SK-N-SH (cell line): ENCODE measurements around the gene PYDC1. TPM values are rescaled to one million over a fixed set of nuclear protein-coding genes. Genes with fewer than 3 reads are reported as not detected.

Source experiments
- CTCF ChIA-PET: fragments of 300-600, 350-600 bp; formaldehyde crosslinking; extraction: SDS; loops from one replicate; lab custom pipeline; 2021; lab: Yijun Ruan, JAX
- POLR2A ChIA-PET: fragments of 350-600 bp; sonication (Branson Sonifier 250); formaldehyde crosslinking; extraction: SDS; loops from one replicate; lab custom pipeline; 2020; ENCODE audit warnings: antibody characterized with exemption, inconsistent platforms; lab: Yijun Ruan, JAX
- DNase-seq: peaks from one replicate; pipeline ENCODE4 v3.0.0; 2012
- H2AFZ ChIP-seq: fragments of 200-600 bp; sonication (generic); 2 replicates; pipeline ENCODE4 v1.8.1; 2016; ENCODE audit warnings: antibody characterized with exemption, mild to moderate bottlenecking, low read depth
- H3F3A ChIP-seq: fragments of 200-600 bp; sonication (generic); replicated peaks from 2 replicates; pipeline ENCODE3; 2016; ENCODE audit warnings: antibody characterized with exemption, mild to moderate bottlenecking; ENCODE audit not compliant: insufficient read depth
- H3K27ac ChIP-seq, 2 experiments: fragments of 200-500 bp in 1 of 2; fragments of 200-600 bp in 1 of 2; sonication (Bioruptor generic) in 1 of 2; sonication (generic), shearing (Covaris generic) in 1 of 2; 2 replicates each; pipeline versions ENCODE4 v1.5.1 to v1.6.1; 2014 to 2016; ENCODE audit warnings: low read depth in 2 of 2, inconsistent platforms in 1 of 2, low read length in 1 of 2, mild to moderate bottlenecking in 1 of 2, mixed read lengths in 1 of 2
- H3K27me3 ChIP-seq: fragments of 200-600 bp; sonication (generic), shearing (Covaris generic); 2 replicates; pipeline ENCODE4 v1.6.1; 2016; ENCODE audit warnings: mixed run types; ENCODE audit not compliant: insufficient read depth
- H3K36me3 ChIP-seq, 2 experiments: fragments of 200-500 bp in 1 of 2; fragments of 200-600 bp in 1 of 2; sonication (Bioruptor generic) in 1 of 2; sonication (generic) in 1 of 2; replicated peaks in 1 of 2; 2 replicates each; pipeline versions ENCODE3 to v1.5.1; 2014 to 2016; ENCODE audit warnings: low read length in 1 of 2, mild to moderate bottlenecking in 1 of 2; ENCODE audit not compliant: insufficient read depth in 2 of 2, control insufficient read depth in 1 of 2
- H3K4me1 ChIP-seq, 2 experiments: fragments of 200-500 bp in 1 of 2; fragments of 200-600 bp in 1 of 2; sonication (Bioruptor generic) in 1 of 2; sonication (generic), shearing (Covaris generic) in 1 of 2; 2 replicates each; pipeline versions ENCODE4 v1.5.1 to v1.6.1; 2014 to 2016; ENCODE audit warnings: low read depth in 1 of 2, low read length in 1 of 2, mixed run types in 1 of 2; ENCODE audit not compliant: insufficient read depth in 2 of 2, control insufficient read depth in 1 of 2
- H3K4me2 ChIP-seq: fragments of 200-600 bp; sonication (generic), shearing (Covaris generic); 2 replicates; pipeline ENCODE4 v1.6.1; 2017; ENCODE audit warnings: mixed run types
- H3K4me3 ChIP-seq, 2 experiments: fragments of 200-500 bp in 1 of 2; fragments of 200-600 bp in 1 of 2; sonication (Bioruptor generic) in 1 of 2; sonication (generic), shearing (Covaris generic) in 1 of 2; 2 replicates each; pipeline versions ENCODE4 v1.5.1 to v1.8.1; 2014 to 2016; ENCODE audit warnings: low read depth in 2 of 2, inconsistent platforms in 1 of 2, low read length in 1 of 2, mild to moderate bottlenecking in 1 of 2, mixed read lengths in 1 of 2, moderate library complexity in 1 of 2
- H3K79me2 ChIP-seq: fragments of 200-600 bp; sonication (generic); 2 replicates; pipeline ENCODE4 v1.8.1; 2017; ENCODE audit warnings: mild to moderate bottlenecking; ENCODE audit not compliant: insufficient read depth
- H3K9ac ChIP-seq: fragments of 200-600 bp; sonication (generic); 2 replicates; pipeline ENCODE4 v1.6.1; 2017; ENCODE audit warnings: mixed run types
- H3K9me2 ChIP-seq: fragments of 200-600 bp; sonication (generic); 2 replicates; pipeline ENCODE4 v1.6.1; 2017; ENCODE audit warnings: mixed run types
- H3K9me3 ChIP-seq: fragments of 200-600 bp; sonication (generic); 2 replicates; pipeline ENCODE4 v1.6.1; 2017; ENCODE audit warnings: mixed run types, mild to moderate bottlenecking, moderate library complexity
- H4K20me1 ChIP-seq: fragments of 200-600 bp; sonication (generic); 2 replicates; pipeline ENCODE4 v1.6.1; 2017; ENCODE audit warnings: mild to moderate bottlenecking, mixed run types; ENCODE audit not compliant: insufficient read depth
- CHD2 ChIP-seq: fragments of 150-350 bp; IDR thresholded peaks from 2 replicates; pipeline ENCODE4 v1.6.1; 2018; ENCODE audit warnings: low read length; ENCODE audit not compliant: partially characterized antibody
- ELF1 ChIP-seq: IDR thresholded peaks from 2 replicates; pipeline ENCODE4 v1.4.0; 2012
- EZH2phosphoT487 ChIP-seq: fragments of 200-600 bp; sonication (generic); IDR thresholded peaks from 2 replicates; pipeline ENCODE4 v1.6.1; 2017; ENCODE audit warnings: low read depth, mixed run types, mild to moderate bottlenecking, antibody characterized with exemption, moderate library complexity, borderline replicate concordance
- FOSL2 ChIP-seq: IDR thresholded peaks from 2 replicates; pipeline ENCODE4 v1.4.0; 2012; ENCODE audit warnings: low read depth, mild to moderate bottlenecking, moderate library complexity, borderline replicate concordance
- FOXJ3 ChIP-seq: sonication (generic); formaldehyde crosslinking; IDR thresholded peaks from 2 replicates; pipeline ENCODE4 v1.5.1; 2020; ENCODE audit warnings: mild to moderate bottlenecking, missing genetic modification reagents
- FOXM1 ChIP-seq: IDR thresholded peaks from 2 replicates; pipeline ENCODE4 v1.4.0; 2012; ENCODE audit warnings: low read depth, mild to moderate bottlenecking
- GABPA ChIP-seq: IDR thresholded peaks from 2 replicates; pipeline ENCODE4 v1.4.0; 2012; ENCODE audit warnings: low read depth, mild to moderate bottlenecking
- GATA2 ChIP-seq: sonication (generic); formaldehyde crosslinking; IDR thresholded peaks from 2 replicates; pipeline ENCODE4 v1.5.0; 2020; ENCODE audit warnings: mild to moderate bottlenecking, missing genetic modification reagents
- JUND ChIP-seq: IDR thresholded peaks from 2 replicates; pipeline ENCODE4 v1.4.0; 2012
- MEF2A ChIP-seq: IDR thresholded peaks from 2 replicates; pipeline ENCODE4 v1.4.0; 2012; ENCODE audit warnings: low read depth, borderline replicate concordance
- MXI1 ChIP-seq: IDR thresholded peaks from 2 replicates; pipeline ENCODE4 v1.6.1; 2012; ENCODE audit warnings: mild to moderate bottlenecking, low read depth, low read length, improper control_type of control experiment
- NFIC ChIP-seq: IDR thresholded peaks from 2 replicates; pipeline ENCODE4 v1.4.0; 2012; ENCODE audit warnings: borderline replicate concordance
- NRF1 ChIP-seq: IDR thresholded peaks from 2 replicates; pipeline ENCODE4 v1.6.1; 2012; ENCODE audit warnings: low read depth, mild to moderate bottlenecking, low read length
- PBX3 ChIP-seq: IDR thresholded peaks from 2 replicates; pipeline ENCODE4; 2012
- POLR2AphosphoS5 ChIP-seq: IDR thresholded peaks from 2 replicates; pipeline ENCODE4 v1.6.1; 2012; ENCODE audit warnings: low read depth, low read length
- RAD21 ChIP-seq: IDR thresholded peaks from 2 replicates; pipeline ENCODE4 v1.6.1; 2012; ENCODE audit warnings: mild to moderate bottlenecking, low read length
- RCOR1 ChIP-seq: fragments of 150-350 bp; IDR thresholded peaks from 2 replicates; pipeline ENCODE4 v1.6.1; 2017; ENCODE audit warnings: antibody characterized with exemption, low read length
- REST ChIP-seq: IDR thresholded peaks from 2 replicates; pipeline ENCODE4 v1.6.1; 2012; ENCODE audit warnings: mild to moderate bottlenecking, low read depth, low read length, moderate library complexity
- RFX5 ChIP-seq: IDR thresholded peaks from 2 replicates; pipeline ENCODE4 v1.6.1; 2012; ENCODE audit warnings: mild to moderate bottlenecking, improper control_type of control experiment, low read length
- RXRA ChIP-seq: IDR thresholded peaks from 2 replicates; pipeline ENCODE4 v1.4.0; 2012; ENCODE audit warnings: low read depth, mild to moderate bottlenecking, borderline replicate concordance
- SIN3A ChIP-seq: IDR thresholded peaks from 2 replicates; pipeline ENCODE4 v1.6.1; 2012; ENCODE audit warnings: low read depth, mild to moderate bottlenecking, low read length, moderate library complexity, borderline replicate concordance
- SMC3 ChIP-seq: IDR thresholded peaks from 2 replicates; pipeline ENCODE4 v1.6.1; 2012; ENCODE audit warnings: low read depth, low read length, improper control_type of control experiment
- TAF1 ChIP-seq: IDR thresholded peaks from 2 replicates; pipeline ENCODE4 v1.6.1; 2012; ENCODE audit warnings: low read depth, mild to moderate bottlenecking, low read length, moderate library complexity, borderline replicate concordance
- TCF12 ChIP-seq: IDR thresholded peaks from 2 replicates; pipeline ENCODE4 v1.4.0; 2012
- TEAD4 ChIP-seq: IDR thresholded peaks from 2 replicates; pipeline ENCODE4 v1.4.0; 2012; ENCODE audit warnings: mild to moderate bottlenecking, borderline replicate concordance; ENCODE audit not compliant: insufficient read depth
- USF1 ChIP-seq: IDR thresholded peaks from 2 replicates; pipeline ENCODE4 v1.4.0; 2012; ENCODE audit warnings: low read depth, borderline replicate concordance
- USF2 ChIP-seq: fragments of 150-350 bp; IDR thresholded peaks from 2 replicates; pipeline ENCODE4 v1.6.1; 2017; ENCODE audit warnings: antibody characterized with exemption, low read length, low read depth, borderline replicate concordance
- WGBS: methylation state at CpG from one replicate; pipeline ENCODE4 v1.1.6; 2017; ENCODE audit warnings: low lambda C conversion rate; 5-methylcytosine and 5-hydroxymethylcytosine counted together
- polyA plus RNA-seq, 3 experiments: library from polyadenylated mRNA; depleted of rRNA; stranded (reverse); fragments of >200 nt; gene quantifications; 2 replicates each; pipeline ENCODE4 v1.2.3, GENCODE V29; 2012

PYDC1 gene
- polyA plus RNA-seq, 1 of the 3 experiments (the other 2 are of a cell fraction): not detected

GRCh38 chr16:31179747-31180459 lies 37.0 kb downstream of the PYDC1 start, which contains the start of gene FUS:
TSS of gene FUS (plus strand) at chr16:31180139. CDS start at chr16:31180215, 76 bp downstream.
- Histone ChIP-seq H3K9me2 (no peaks in the 10 kb centered on the region), H3K79me2 (peaks cover 57% of the 10 kb centered on the region), H3K9me3 (no peaks in the 10 kb centered on the region), H3K4me1 (peaks cover 9 to 15% of the 10 kb centered on the region in 2 experiments; a peak in 2 of 4 replicates), H3K27ac (peak within 1 kb of the TSS; percentile 95), H2AFZ (peak within 1 kb of the TSS; percentile 92), H3K27me3 (no peaks in the 10 kb centered on the region), H4K20me1 (peaks cover 44% of the 10 kb centered on the region), H3K36me3 (peaks cover 19 to 41% of the 10 kb centered on the region in 2 experiments), H3K4me2 (peak within 1 kb of the TSS; percentile 92), H3K9ac (peak within 1 kb of the TSS; percentile 100), H3K4me3 (peak within 1 kb of the TSS; percentile 77 to 99), H3F3A (peaks cover 6% of the 10 kb centered on the region)
- POLR2A ChIA-PET: interaction anchor here (0.6 to 2.1 kb wide), 31 partner anchors 9 to 309 kb away, joined by 3 to 24 read pairs (median 5); partner anchors contain the start of genes ARMC5, HSD3B7, KAT8 and PRSS36
- peak; percentile 99 for DNase-seq
- CTCF ChIA-PET: interaction anchor here (0.9 to 1.2 kb wide), 3 partner anchors 38 to 280 kb away, joined by 3 to 5 read pairs (median 3); partner anchors contain the start of genes ARMC5 and HSD3B7
- 1% methylated on average over 10 of the region's 69 CpGs for WGBS
- TF ChIP-seq TEAD4 (no peak), JUND (peak; percentile 50; the same call in 1 of the 2 replicates), MEF2A (no peak), SIN3A (peak; percentile 88; the same call in 1 of the 2 replicates), FOSL2 (no peak), PBX3 (peak; percentile 3; the same call in 1 of the 2 replicates), GATA2 (no peak), FOXJ3 (CRISPR knock-in tag) (peak; percentile 65; the same call in 1 of the 2 replicates), TAF1 (peak; percentile 100), NRF1 (peak; percentile 69; the same call in 1 of the 2 replicates), NFIC (no peak), RXRA (no peak), CHD2 (peak; percentile 59), ELF1 (0 out of 2 replicates have a peak, but pooled peaks have one; percentile 14), POLR2AphosphoS5 (peak; percentile 99), RFX5 (no peak), RAD21 (no peak), REST (peak; percentile 83), TCF12 (peak; percentile 18; the same call in 1 of the 2 replicates), RCOR1 (no peak), SMC3 (no peak), USF2 (no peak), USF1 (no peak), GABPA (no peak), MXI1 (no peak), FOXM1 (0 out of 2 replicates have a peak, but pooled peaks have one; percentile 12), EZH2phosphoT487 (no peak)
